Prostate gland (tissue), 2 donors: Measurements from ENCODE around the gene ANGPTL4. TPM values are rescaled to one million over a fixed set of nuclear protein-coding genes. Genes with fewer than 3 reads are reported as not detected.

ENCODE experiments used
- DNase-seq: peaks from one replicate; pipeline ENCODE4 v3.0.0-alpha.2; 2019; ENCODE audit warnings: low spot score
- H3K27ac ChIP-seq, 2 donors: fragments of 200-600 bp; sonication (generic); 2 replicates each; pipeline ENCODE4 v1.5.1; 2017 to 2019
- H3K27me3 ChIP-seq: fragments of 200-600 bp; sonication (generic); replicated peaks from 2 replicates; pipeline ENCODE4 v1.5.1; 2019; ENCODE audit not compliant: insufficient read depth
- H3K36me3 ChIP-seq, 2 donors: fragments of 200-600 bp; sonication (generic); 1 replicate in 1 of 2; 2 replicates in 1 of 2; pipeline versions ENCODE4 v1.5.1 to v1.8.1; 2017 to 2019
- H3K4me1 ChIP-seq: fragments of 200-600 bp; sonication (generic); replicated peaks from 2 replicates; pipeline ENCODE4 v1.5.1; 2019
- H3K4me3 ChIP-seq, 2 donors: fragments of 200-600 bp; sonication (generic); 2 replicates each; pipeline ENCODE4 v1.5.1; 2017 to 2019
- H3K9me3 ChIP-seq: fragments of 200-600 bp; sonication (generic); 2 replicates; pipeline ENCODE4 v1.5.1; 2017
- POLR2A ChIP-seq: fragments of 450-650 bp; IDR thresholded peaks from one replicate; pipeline ENCODE4 v1.6.1; 2016; ENCODE audit warnings: antibody characterized with exemption, mild to moderate bottlenecking
- POLR2AphosphoS5 ChIP-seq: sonication (generic); formaldehyde crosslinking; IDR thresholded peaks from one replicate; pipeline ENCODE4 v1.6.1; 2017; ENCODE audit warnings: antibody characterized with exemption
- WGBS: methylation state at CpG from one replicate; pipeline ENCODE4 v1.1.5; 2018; 5-methylcytosine and 5-hydroxymethylcytosine counted together
- intact Hi-C: fragments of 100-400 bp; cut with DNase I; formaldehyde crosslinking; loops from one replicate; pipeline ENCODE4 v1.14.2; 2022
- total RNA-seq, 2 donors: library from RNA; depleted of rRNA; stranded (reverse); fragments of >200 nt; gene quantifications; one replicate each; pipeline ENCODE4 v1.1.0, GENCODE V29; 2016
- TF ChIP-seq, protein P1 (sequence below), 4 experiments: fragments of 200-600 bp in 2 of 4; fragments of 450-650 bp in 2 of 4; sonication (generic) in 2 of 4; IDR thresholded peaks; 1 replicate in 3 of 4; 2 replicates in 1 of 4; pipeline ENCODE4 v1.5.1; 2016 to 2019; ENCODE audit warnings: antibody characterized with exemption in 4 of 4, mild to moderate bottlenecking in 2 of 4, moderate library complexity in 2 of 4

Gene ANGPTL4
- total RNA-seq, 2 donors from 2014 or later = 25.7 to 26.4 TPM

DNA sequence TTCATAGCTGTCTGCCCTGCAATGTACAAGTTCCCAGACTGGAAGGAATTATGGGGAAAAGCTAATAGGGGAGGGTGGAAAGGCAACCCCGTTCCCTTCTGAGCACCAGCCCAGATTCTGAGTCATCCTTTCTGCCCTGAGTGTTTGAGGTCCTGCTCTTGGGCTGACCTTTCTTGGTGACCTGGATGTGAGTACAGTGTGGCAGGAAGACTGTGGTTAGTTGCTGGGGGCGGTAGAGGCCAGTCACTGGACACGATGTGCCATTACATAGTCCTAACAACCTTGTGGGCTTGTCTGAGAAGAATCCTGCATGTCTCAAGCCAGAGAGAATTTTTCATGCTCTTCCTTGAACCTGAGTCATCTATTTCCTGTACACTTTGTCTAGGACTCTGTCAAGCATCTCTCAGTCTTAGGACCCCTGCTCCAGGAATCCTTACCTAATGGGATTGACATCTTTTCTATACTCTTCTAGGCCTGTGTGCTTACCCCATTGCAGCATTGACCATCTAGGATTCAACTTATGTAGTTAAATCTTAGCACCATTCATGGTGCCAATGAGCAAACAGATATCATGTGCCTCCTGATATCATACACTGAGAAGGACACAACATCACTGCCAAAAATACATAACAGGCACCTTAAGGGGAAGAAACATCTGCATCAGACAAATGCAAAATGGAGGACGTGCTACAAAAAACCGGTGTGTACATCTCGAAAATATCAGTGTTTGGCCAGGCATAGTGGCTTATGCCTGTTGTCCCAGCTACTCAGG is 8.1 kb upstream of the ANGPTL4 start:
- TF ChIP-seq POLR2AphosphoS5 = no peak
- TF ChIP-seq, protein P1, sequence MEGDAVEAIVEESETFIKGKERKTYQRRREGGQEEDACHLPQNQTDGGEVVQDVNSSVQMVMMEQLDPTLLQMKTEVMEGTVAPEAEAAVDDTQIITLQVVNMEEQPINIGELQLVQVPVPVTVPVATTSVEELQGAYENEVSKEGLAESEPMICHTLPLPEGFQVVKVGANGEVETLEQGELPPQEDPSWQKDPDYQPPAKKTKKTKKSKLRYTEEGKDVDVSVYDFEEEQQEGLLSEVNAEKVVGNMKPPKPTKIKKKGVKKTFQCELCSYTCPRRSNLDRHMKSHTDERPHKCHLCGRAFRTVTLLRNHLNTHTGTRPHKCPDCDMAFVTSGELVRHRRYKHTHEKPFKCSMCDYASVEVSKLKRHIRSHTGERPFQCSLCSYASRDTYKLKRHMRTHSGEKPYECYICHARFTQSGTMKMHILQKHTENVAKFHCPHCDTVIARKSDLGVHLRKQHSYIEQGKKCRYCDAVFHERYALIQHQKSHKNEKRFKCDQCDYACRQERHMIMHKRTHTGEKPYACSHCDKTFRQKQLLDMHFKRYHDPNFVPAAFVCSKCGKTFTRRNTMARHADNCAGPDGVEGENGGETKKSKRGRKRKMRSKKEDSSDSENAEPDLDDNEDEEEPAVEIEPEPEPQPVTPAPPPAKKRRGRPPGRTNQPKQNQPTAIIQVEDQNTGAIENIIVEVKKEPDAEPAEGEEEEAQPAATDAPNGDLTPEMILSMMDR (IDR thresholded peaks at IDR 0.05) = no peak
- no peak for TF ChIP-seq POLR2A
- Histone ChIP-seq H3K36me3 (no peaks in the 10 kb centered on the region), H3K4me3 (no peak overlapping the region), H3K4me1 (no peaks in the 10 kb centered on the region), H3K27me3 (no peaks in the 10 kb centered on the region), H3K9me3 (no peaks in the 10 kb centered on the region), H3K27ac (no peak overlapping the region)
- 71% methylated on average over 6 of the region's 6 CpGs for WGBS
- no peak for DNase-seq
- intact Hi-C loops = loop anchor here (10.0 kb wide), 1 partner anchor 149 kb away; the partner anchor contains the start of gene PRAM1

DNA sequence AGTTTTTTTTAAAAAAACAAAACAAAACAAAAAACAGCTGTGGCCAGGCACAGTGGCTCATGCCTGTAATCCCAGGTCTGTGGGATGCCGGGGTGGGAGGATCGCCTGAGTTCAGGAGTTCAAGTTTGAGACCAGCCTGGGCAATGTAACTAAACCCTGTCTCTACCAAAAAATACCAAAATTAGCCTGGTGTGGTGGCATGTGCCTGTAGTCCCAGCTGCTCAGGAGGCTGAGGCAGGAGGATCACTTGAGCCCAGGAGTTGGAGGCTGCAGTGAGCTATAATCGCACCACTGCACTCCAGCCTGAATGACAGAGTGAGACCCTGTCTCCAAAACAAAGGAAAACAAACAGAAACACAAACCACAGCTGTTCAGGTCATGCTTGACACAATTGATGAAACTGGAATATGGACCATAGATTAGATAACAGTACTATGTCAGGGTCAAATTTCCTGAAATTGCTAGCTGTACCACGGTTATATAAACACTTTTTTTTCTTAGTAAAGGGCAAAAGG is 6.9 kb upstream of the ANGPTL4 start:
- no peaks in the 10 kb centered on the region for H3K27me3 ChIP-seq
- 69% methylated on average over 4 of the region's 4 CpGs for WGBS
- H3K4me1 ChIP-seq = no peaks in the 10 kb centered on the region
- TF ChIP-seq POLR2A = no peak
- TF ChIP-seq POLR2AphosphoS5 = no peak
- TF ChIP-seq, protein P1 (IDR thresholded peaks at IDR 0.05) = no peak
- no peak overlapping the region for H3K4me3 ChIP-seq
- no peak overlapping the region for H3K27ac ChIP-seq
- intact Hi-C loops = loop anchor here (10.0 kb wide), 1 partner anchor 148 kb away; the partner anchor contains the start of gene PRAM1
- no peak for DNase-seq
- no peaks in the 10 kb centered on the region for H3K36me3 ChIP-seq
- no peaks in the 10 kb centered on the region for H3K9me3 ChIP-seq

GRCh38 chr19:8358948-8359347 is 5.0 kb upstream of the ANGPTL4 start:
- no peak overlapping the region for H3K4me3 ChIP-seq
- H3K36me3 ChIP-seq = no peaks in the 10 kb centered on the region
- H3K4me1 ChIP-seq = no peaks in the 10 kb centered on the region
- WGBS = 88% methylated on average over 6 of the region's 6 CpGs
- no peak for DNase-seq
- no peaks in the 10 kb centered on the region for H3K9me3 ChIP-seq
- no peak overlapping the region for H3K27ac ChIP-seq
- TF ChIP-seq, protein P1 (IDR thresholded peaks at IDR 0.05) = no peak
- TF ChIP-seq POLR2AphosphoS5 = no peak
- TF ChIP-seq POLR2A = no peak
- H3K27me3 ChIP-seq = no peaks in the 10 kb centered on the region
- intact Hi-C loops = loop anchor here (10.0 kb wide), 1 partner anchor 146 kb away; the partner anchor contains the start of gene PRAM1

- Histone ChIP-seq H3K27me3 (no peaks in the 10 kb centered on the region), H3K27ac (no peak overlapping the region), H3K4me3 (no peak overlapping the region), H3K9me3 (no peaks in the 10 kb centered on the region), H3K36me3 (no peaks in the 10 kb centered on the region), H3K4me1 (no peaks in the 10 kb centered on the region)
- WGBS = 84% methylated on average over 8 of the region's 8 CpGs
- no peak for DNase-seq
- intact Hi-C loops = no loop called here
- TF ChIP-seq POLR2AphosphoS5 = no peak
- no peak for TF ChIP-seq POLR2A
- TF ChIP-seq, protein P1 (IDR thresholded peaks at IDR 0.05) = no peak
Measured at GRCh38 chr19:8360196-8360595, 3.8 kb upstream of the ANGPTL4 start.
